AG10803 (cell line): ENCODE data around the gene KCNT2.

Experiments
- DNase-seq: peaks from one replicate; pipeline ENCODE4 v3.0.0; 2010; ENCODE audit warnings: low read depth
- H3K4me3 ChIP-seq: 2 replicates; pipeline ENCODE4 v1.5.1; 2011; ENCODE audit warnings: mild to moderate bottlenecking, low read length, control low read depth
- TF ChIP-seq, protein P1 (sequence below): conservative IDR thresholded peaks from 2 replicates; pipeline ENCODE4 v1.5.1; 2011; ENCODE audit warnings: mild to moderate bottlenecking, low read length, control low read depth, inconsistent platforms

KCNT2 gene

DNA sequence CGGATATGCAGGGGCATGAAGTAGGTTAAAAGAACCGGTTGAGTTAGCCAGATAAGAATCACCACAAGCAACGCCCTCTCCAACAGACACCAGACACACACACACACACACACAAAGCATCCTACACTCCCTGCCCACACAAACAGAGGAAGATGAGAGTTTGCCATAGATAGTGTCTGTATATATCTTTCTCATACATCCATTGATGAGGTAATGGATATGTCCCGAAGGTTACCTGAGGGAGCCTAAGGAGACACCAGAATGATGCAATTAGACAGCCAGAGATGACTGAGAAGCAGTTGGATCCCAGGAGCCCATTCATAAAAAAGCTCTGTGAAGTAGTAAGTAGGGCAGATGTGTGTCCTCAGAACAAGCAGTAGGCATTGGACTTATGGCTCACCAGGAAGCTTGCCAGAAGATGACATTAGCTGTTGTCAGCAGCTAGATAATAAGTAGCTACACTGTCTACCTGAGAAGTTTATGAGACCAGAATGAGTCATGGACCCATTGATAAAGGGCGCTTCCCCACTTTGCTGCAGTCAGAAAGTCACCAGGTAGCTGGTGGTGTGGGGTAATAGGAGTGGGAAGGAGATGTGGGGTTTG is 247.0 kb downstream of the KCNT2 start:
- no peak overlapping the region for H3K4me3 ChIP-seq
- TF ChIP-seq, protein P1, sequence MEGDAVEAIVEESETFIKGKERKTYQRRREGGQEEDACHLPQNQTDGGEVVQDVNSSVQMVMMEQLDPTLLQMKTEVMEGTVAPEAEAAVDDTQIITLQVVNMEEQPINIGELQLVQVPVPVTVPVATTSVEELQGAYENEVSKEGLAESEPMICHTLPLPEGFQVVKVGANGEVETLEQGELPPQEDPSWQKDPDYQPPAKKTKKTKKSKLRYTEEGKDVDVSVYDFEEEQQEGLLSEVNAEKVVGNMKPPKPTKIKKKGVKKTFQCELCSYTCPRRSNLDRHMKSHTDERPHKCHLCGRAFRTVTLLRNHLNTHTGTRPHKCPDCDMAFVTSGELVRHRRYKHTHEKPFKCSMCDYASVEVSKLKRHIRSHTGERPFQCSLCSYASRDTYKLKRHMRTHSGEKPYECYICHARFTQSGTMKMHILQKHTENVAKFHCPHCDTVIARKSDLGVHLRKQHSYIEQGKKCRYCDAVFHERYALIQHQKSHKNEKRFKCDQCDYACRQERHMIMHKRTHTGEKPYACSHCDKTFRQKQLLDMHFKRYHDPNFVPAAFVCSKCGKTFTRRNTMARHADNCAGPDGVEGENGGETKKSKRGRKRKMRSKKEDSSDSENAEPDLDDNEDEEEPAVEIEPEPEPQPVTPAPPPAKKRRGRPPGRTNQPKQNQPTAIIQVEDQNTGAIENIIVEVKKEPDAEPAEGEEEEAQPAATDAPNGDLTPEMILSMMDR: no peak
- DNase-seq: peak; percentile 4

DNA sequence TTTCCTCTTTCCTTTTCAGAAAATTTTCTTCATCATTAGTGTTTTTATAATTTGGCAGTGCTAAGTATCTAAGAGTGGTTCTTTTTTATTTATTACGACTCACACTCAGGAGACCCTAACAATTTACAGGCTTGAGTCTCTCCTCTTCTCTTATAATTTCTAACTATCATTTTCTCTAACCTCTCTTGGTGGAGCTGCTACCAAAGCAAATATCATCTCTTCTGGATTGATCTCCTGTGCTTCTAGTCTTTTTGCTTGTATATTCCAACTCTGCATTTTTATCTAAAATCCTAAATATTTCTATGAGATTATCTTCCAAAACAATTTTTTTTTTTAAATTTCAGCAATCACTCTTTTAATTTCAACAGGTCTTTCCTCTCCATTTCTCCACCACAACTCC is 250.3 kb downstream of the KCNT2 start:
- DNase-seq: no peak
- TF ChIP-seq, protein P1: no peak
- H3K4me3 ChIP-seq: no peak overlapping the region

DNA sequence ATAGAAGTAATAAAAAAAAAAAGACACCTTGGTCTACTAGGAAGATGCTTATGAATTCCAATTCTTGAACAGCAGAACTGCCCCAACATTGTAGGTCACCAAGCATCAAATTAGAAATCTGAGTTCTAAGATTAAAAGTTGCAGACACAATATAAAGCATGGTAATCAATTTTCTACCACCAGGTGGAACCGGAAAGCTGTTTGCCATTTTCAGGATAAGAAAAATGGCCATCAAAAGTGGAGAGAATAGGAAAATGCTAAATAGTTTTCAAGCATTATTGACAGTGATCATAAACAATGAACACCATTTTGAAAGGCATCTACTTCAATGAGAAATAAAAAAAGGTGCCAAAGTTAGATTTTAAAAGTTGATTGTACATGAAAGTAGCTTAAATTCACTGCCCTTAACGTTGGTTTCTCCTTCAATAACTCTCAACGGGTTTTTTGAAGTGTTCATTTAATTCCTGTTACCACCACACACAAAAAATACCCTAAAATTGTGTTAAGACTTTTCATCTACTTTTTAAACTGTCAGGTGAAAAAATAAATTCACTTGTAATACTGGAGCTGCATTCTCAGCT is 252.9 kb downstream of the KCNT2 start:
- peak; percentile 24 for DNase-seq
- TF ChIP-seq, protein P1: peak; percentile 61
- no peak overlapping the region for H3K4me3 ChIP-seq

DNA sequence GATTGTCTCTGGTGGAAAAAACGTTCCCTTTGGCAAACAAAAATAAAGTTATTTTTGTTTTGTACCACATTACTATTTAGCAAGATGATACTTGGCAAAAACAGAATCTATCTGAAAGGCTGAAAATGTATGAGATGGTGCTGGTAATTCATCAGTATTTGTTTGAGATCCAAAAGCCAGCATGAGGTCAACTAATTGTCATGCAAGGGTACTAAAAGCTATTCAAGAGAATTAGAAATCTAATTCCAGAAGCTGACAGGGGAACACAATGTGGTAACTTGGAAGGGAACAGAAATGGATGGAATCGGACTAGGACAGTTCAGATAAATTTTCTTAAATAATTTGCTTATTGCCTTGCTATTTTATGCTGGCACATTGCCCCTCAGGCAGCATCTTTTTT is 263.8 kb downstream of the KCNT2 start:
- no peak for DNase-seq
- H3K4me3 ChIP-seq: no peak overlapping the region
- TF ChIP-seq, protein P1: no peak

DNA sequence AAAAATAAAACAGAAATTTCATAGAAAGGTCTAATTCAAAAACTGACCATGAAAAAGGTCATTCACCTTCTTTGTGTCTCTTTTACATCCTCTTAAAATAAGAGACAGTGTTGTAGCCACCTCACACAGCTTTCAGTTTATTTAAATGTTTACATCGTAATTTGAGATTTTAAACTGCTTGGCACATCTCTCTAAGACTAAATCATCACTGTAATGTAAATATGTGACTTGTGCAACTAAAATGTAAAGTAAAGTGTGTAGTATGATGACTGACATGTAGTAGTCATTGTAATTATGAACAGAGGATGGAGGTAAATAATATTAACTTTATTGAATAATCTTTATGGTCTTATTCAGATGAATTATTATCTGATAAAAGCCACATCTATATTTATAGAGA is 283.9 kb downstream of the KCNT2 start:
- TF ChIP-seq, protein P1: no peak

DNA sequence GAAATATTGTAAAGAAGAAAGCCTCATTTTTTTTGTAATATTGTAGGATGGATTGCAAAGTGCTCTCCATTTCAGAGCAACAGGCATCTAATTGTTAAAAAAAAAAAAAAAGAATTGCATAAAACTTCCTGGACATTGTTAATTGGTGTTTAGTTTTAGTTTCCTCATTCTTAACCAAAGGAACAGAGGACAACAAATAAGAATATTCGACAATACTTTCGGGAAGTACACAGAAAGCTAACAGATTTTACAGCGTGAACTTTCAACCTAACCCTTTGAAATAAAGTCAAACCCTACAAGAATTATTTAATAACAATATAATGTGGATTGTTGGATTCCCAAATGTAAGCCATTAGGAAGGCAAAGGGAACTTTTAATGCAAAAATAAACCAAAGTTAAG is 284.4 kb downstream of the KCNT2 start:
- no peak for DNase-seq
- H3K4me3 ChIP-seq: no peak overlapping the region
- TF ChIP-seq, protein P1: no peak

More for the DNA sequence above, 283.9 kb downstream of the KCNT2 start:
- DNase-seq: no peak
- no peak overlapping the region for H3K4me3 ChIP-seq

DNA sequence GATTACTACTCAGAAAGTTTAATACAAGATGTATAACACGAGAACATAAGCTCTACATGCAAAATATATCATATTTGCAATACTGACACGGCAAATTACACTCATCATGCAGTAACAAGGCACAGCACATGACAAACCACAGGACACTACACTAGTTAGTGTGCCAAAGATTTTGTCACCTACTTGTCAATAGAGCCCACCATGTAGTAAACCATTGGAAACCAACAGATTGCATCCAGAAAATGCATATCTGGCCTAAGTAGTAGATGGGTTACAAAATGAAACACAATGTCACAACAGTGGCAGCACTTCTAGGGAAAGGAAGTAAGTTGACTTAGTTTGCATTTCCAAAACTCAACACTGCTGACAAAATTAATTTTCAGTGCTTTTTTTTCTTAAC is 288.9 kb downstream of the KCNT2 start:
- TF ChIP-seq, protein P1: no peak
- no peak for DNase-seq
- no peak overlapping the region for H3K4me3 ChIP-seq
